K562 (cell line): Measurements from ENCODE around the gene ZNF143. TPM values are rescaled to one million over a fixed set of nuclear protein-coding genes. Genes with fewer than 3 reads are reported as not detected.
A peak's percentile ranks its signal among the peaks of the same experiment; 100 is the strongest.

Experiments
- BRCA1 ChIP-seq, 2 experiments: fragments of 450-650 bp in 1 of 2; sonication (generic) in 1 of 2; formaldehyde crosslinking in 1 of 2; IDR thresholded peaks; 2 replicates each; pipeline versions ENCODE4 v1.5.0 to v1.6.1; 2017 to 2020; ENCODE audit warnings: mild to moderate bottlenecking in 1 of 2, missing genetic modification reagents in 1 of 2
- EP400 ChIP-seq: fragments of 450-650 bp; IDR thresholded peaks from 2 replicates; pipeline ENCODE4 v1.6.1; 2017; ENCODE audit warnings: antibody characterized with exemption, mild to moderate bottlenecking, moderate library complexity
- ETV6 ChIP-seq, 3 experiments: fragments of 150-350 bp in 1 of 3; sonication (generic) in 1 of 3; formaldehyde crosslinking in 1 of 3; IDR thresholded peaks; 2 replicates each; pipeline versions ENCODE4 v1.6.1 to v1.8.0; 2014 to 2022; ENCODE audit warnings: borderline replicate concordance in 2 of 3, low read depth in 2 of 3, antibody characterized with exemption in 1 of 3, low read length in 1 of 3, mild to moderate bottlenecking in 1 of 3, missing genetic modification reagents in 1 of 3
- FOXP4 ChIP-seq: sonication (generic); formaldehyde crosslinking; IDR thresholded peaks from 2 replicates; pipeline ENCODE4 v1.8.0; 2022; ENCODE audit warnings: mild to moderate bottlenecking, missing genetic modification reagents, borderline replicate concordance
- MXI1 ChIP-seq: IDR thresholded peaks from 2 replicates; pipeline ENCODE4 v1.6.1; 2011; ENCODE audit warnings: low read depth, mild to moderate bottlenecking, improper control_type of control experiment, low read length
- PCBP1 ChIP-seq: fragments of 200-400 bp; formaldehyde crosslinking; IDR thresholded peaks from 2 replicates; pipeline ENCODE4 v1.6.1; 2018; ENCODE audit warnings: mild to moderate bottlenecking, low read depth, low read length; ENCODE audit not compliant: poor library complexity, severe bottlenecking
- PYGO2 ChIP-seq: fragments of 450-650 bp; IDR thresholded peaks from 2 replicates; pipeline ENCODE4 v1.6.1; 2016; ENCODE audit warnings: mild to moderate bottlenecking, missing genetic modification characterization, moderate library complexity, missing compliant biosample characterization
- RB1 ChIP-seq: fragments of 450-650 bp; IDR thresholded peaks from 2 replicates; pipeline ENCODE4 v1.6.1; 2017; ENCODE audit warnings: low read depth, mild to moderate bottlenecking
- RBBP5 ChIP-seq: fragments of 200-600 bp; sonication (generic); IDR thresholded peaks from 2 replicates; pipeline ENCODE4 v1.6.1; 2012; ENCODE audit warnings: borderline replicate concordance, mild to moderate bottlenecking, low read length, control low read depth, inconsistent platforms; ENCODE audit not compliant: insufficient read depth, poor library complexity, severe bottlenecking
- RBM22 ChIP-seq: fragments of 200-400 bp; formaldehyde crosslinking; IDR thresholded peaks from 2 replicates; pipeline ENCODE4 v1.6.1; 2018; ENCODE audit warnings: low read length, low read depth; ENCODE audit not compliant: poor library complexity, severe bottlenecking
- RNF2 ChIP-seq: sonication (generic); IDR thresholded peaks from 2 replicates; pipeline ENCODE4 v1.6.1; 2016
- TEAD2 ChIP-seq: fragments of 450-650 bp; IDR thresholded peaks from 2 replicates; pipeline ENCODE4 v1.6.1; 2016; ENCODE audit warnings: missing genetic modification characterization, control low read depth, missing compliant biosample characterization
- TEAD4 ChIP-seq, 2 experiments: sonication (generic) in 1 of 2; formaldehyde crosslinking in 1 of 2; IDR thresholded peaks; 2 replicates each; pipeline versions ENCODE4 v1.6.1 to v1.8.0; 2012 to 2022; ENCODE audit warnings: borderline replicate concordance in 1 of 2, inconsistent platforms in 1 of 2, low read length in 1 of 2, mild to moderate bottlenecking in 1 of 2, missing genetic modification reagents in 1 of 2
- ZNF232 ChIP-seq: sonication (generic); formaldehyde crosslinking; IDR thresholded peaks from 2 replicates; pipeline ENCODE4 v1.8.0; 2022; ENCODE audit warnings: mild to moderate bottlenecking, missing genetic modification reagents
- ZNF408 ChIP-seq: fragments of 250-450 bp; sonication (Bioruptor Pico); IDR thresholded peaks from 2 replicates; pipeline ENCODE4 v1.4.0; 2020; ENCODE audit warnings: low read depth, mild to moderate bottlenecking, moderate library complexity
- polyA plus RNA-seq, 8 experiments: library from polyadenylated mRNA; depleted of rRNA in 4 of 8; stranded (reverse) in 5 of 8; unstranded in 3 of 8; fragments of >200 nt; fragmentation: Nextera tagmentation in 2 of 8; fragmentation: Illumina TruSeq in 1 of 8; extraction: Ambion mirVana in 2 of 8; extraction: Trizol in 1 of 8; gene quantifications; 2 replicates each; pipeline versions ENCODE4 v1.2.1 to v1.2.3, GENCODE V29; 2011 to 2014; ENCODE audit warnings: inconsistent platforms in 1 of 8, missing spikeins in 1 of 8
- total RNA-seq, 7 experiments: library from RNA; depleted of rRNA in 6 of 7; stranded (reverse); fragments of >200 nt in 6 of 7; fragmentation: Illumina TruSeq in 2 of 7; extraction: Trizol in 2 of 7; gene quantifications; 2 replicates each; pipeline versions ENCODE4 v1.2.1 to v1.2.3, GENCODE V29; 2011 to 2021; ENCODE audit warnings: low replicate concordance in 1 of 7
- TF ChIP-seq, protein P1 (sequence below): sonication (generic); formaldehyde crosslinking; IDR thresholded peaks from 2 replicates; pipeline ENCODE4 v1.8.1; 2023; ENCODE audit warnings: mild to moderate bottlenecking, missing genetic modification reagents

The ZNF143 gene
- total and polyA plus RNA-seq, 9 of the 15 experiments (the other 6 are each of a cell fraction or from before 2014, with no cell fraction given) = 18.4 to 58.5 (median 27.1) TPM

DNA sequence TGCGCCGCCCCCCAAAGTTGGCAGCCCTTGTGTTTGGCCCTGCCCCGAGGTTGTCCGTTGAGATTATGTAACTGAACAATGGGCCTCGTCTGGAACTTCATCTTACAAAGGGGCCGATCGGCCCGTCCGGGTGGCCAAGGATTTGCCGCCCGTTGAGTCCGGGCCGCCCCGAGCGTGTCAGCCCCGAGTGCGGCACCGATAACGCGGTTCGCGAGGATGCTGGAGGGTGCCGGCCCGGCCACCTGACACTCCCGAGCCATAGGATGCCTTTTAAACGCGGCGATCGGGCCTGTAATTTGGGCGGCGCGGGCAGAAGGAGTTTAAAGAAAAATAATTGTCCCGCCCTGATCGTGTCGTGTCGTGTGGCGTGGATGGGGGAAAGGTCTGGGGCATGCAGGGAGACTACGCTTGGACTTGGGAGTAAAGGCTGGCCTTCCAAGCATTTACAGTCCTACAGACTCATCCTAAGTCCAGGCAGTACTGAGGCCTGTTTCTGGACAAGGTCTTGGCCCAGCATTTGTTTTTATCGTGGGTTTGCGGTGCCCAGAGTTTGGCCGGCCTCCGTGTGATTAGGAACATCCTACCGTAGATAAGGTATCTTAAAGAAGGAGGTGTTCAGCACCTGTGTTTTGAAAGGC lies 113.9 kb downstream of the ZNF143 start (continued):
- TF ChIP-seq FOXP4 (peak; percentile 72; the same call in 1 of the 2 replicates), RBM22 (peak; percentile 82), PCBP1 (peak; percentile 32), MXI1 (no peak), EP400 (0 out of 2 replicates have a peak, but pooled peaks have one; percentile 11), PYGO2 (tag) (no peak), TEAD4 (IDR thresholded peaks at IDR 0.05; ENCODE audit: low read length) (peak; percentile 66; the same call in 1 of the 2 replicates), TEAD4 (CRISPR knock-in tag; IDR thresholded peaks at IDR 0.05; ENCODE audit: borderline replicate concordance) (no peak), ETV6 (IDR thresholded peaks at IDR 0.05; ENCODE audit: borderline replicate concordance in 1 of 2, low read depth in 2 of 2, low read length in 1 of 2) (no peak), ETV6 (CRISPR knock-in tag; IDR thresholded peaks at IDR 0.05; ENCODE audit: borderline replicate concordance) (0 out of 2 replicates have a peak, but pooled peaks have one; percentile 55), RBBP5 (peak; percentile 32), ZNF232 (peak; percentile 65; the same call in 1 of the 2 replicates), BRCA1 (IDR thresholded peaks at IDR 0.05) (no peak), BRCA1 (CRISPR knock-in tag; IDR thresholded peaks at IDR 0.05) (0 out of 2 replicates have a peak, but pooled peaks have one; percentile 15), RNF2 (peak; percentile 57; the same call in 1 of the 2 replicates), ZNF408 (no peak), RB1 (no peak), TEAD2 (tag) (peak; percentile 29; the same call in 1 of the 2 replicates)
- TF ChIP-seq, protein P1, sequence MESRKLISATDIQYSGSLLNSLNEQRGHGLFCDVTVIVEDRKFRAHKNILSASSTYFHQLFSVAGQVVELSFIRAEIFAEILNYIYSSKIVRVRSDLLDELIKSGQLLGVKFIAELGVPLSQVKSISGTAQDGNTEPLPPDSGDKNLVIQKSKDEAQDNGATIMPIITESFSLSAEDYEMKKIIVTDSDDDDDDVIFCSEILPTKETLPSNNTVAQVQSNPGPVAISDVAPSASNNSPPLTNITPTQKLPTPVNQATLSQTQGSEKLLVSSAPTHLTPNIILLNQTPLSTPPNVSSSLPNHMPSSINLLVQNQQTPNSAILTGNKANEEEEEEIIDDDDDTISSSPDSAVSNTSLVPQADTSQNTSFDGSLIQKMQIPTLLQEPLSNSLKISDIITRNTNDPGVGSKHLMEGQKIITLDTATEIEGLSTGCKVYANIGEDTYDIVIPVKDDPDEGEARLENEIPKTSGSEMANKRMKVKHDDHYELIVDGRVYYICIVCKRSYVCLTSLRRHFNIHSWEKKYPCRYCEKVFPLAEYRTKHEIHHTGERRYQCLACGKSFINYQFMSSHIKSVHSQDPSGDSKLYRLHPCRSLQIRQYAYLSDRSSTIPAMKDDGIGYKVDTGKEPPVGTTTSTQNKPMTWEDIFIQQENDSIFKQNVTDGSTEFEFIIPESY (CRISPR knock-in tag) = peak; percentile 10; the same call in 1 of the 2 replicates
